OCI-LY7 (cell line): ENCODE results near the gene MFSD8.

ENCODE experiments used
- EZH2phosphoT487 ChIP-seq: fragments of 200-600 bp; sonication (generic); IDR thresholded peaks from 2 replicates; pipeline ENCODE4 v1.6.1; 2018; ENCODE audit warnings: low read depth, borderline replicate concordance, mild to moderate bottlenecking, mixed run types, antibody characterized with exemption, low read length, moderate library complexity, mixed read lengths
- TF ChIP-seq, protein P1 (sequence below): fragments of 200-600 bp; sonication (generic); conservative IDR thresholded peaks from 2 replicates; pipeline ENCODE4 v1.5.1; 2014; ENCODE audit warnings: mild to moderate bottlenecking, antibody characterized with exemption, low read length, moderate library complexity, mixed read lengths

DNA sequence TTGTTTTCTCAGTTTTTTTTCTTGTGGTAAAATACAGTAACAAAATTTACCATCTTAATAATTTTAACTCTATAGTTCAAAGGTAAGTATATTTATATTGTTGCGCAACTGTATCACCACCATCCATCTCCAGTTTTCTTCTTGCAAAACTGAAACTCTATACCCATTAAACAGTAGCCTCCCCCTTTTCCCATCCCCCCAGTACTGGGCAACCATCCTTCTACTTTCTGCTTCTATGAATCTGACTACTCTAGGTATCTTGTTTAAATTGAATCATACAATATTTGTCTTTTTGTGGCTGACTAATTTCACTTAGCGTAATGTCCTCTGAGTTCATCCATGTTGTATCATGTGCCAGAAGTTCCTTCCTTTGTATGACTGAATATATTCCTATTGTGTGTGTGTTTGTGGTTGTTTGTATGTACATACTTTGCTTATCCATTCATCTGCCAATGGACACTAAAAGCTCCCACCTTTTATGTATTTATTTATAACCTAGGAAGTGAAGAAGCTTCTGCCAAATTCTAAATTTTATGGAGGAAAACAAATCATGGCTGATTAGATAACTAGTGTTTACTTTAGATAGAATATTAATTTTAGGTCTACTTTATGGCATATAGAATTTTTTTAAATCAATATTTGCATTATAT, 10.3 kb upstream of the MFSD8 start:
- TF ChIP-seq, protein P1, sequence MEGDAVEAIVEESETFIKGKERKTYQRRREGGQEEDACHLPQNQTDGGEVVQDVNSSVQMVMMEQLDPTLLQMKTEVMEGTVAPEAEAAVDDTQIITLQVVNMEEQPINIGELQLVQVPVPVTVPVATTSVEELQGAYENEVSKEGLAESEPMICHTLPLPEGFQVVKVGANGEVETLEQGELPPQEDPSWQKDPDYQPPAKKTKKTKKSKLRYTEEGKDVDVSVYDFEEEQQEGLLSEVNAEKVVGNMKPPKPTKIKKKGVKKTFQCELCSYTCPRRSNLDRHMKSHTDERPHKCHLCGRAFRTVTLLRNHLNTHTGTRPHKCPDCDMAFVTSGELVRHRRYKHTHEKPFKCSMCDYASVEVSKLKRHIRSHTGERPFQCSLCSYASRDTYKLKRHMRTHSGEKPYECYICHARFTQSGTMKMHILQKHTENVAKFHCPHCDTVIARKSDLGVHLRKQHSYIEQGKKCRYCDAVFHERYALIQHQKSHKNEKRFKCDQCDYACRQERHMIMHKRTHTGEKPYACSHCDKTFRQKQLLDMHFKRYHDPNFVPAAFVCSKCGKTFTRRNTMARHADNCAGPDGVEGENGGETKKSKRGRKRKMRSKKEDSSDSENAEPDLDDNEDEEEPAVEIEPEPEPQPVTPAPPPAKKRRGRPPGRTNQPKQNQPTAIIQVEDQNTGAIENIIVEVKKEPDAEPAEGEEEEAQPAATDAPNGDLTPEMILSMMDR: no peak
- no peak for TF ChIP-seq EZH2phosphoT487
